ENCODE measurements around the gene ADAMTSL3.

The ADAMTSL3 gene

GRCh38 chr15:83653639-83654378 lies at the start of gene ADAMTSL3:
Gene ADAMTSL3 (plus strand): TSS chr15:83654123. CDS start chr15:83655762, 1,639 bp downstream.
- peaks cover 60% of the 10 kb centered on the region for H3K27me3 Mint-ChIP-seq
- H3K4me3 Mint-ChIP-seq: no peak within 1 kb of the TSS
- no peaks in the 10 kb centered on the region for H3K4me1 Mint-ChIP-seq
- DNase-seq: no peak
- H3K27ac Mint-ChIP-seq: no peak within 1 kb of the TSS
- ATAC-seq: no peak
- no peaks in the 10 kb centered on the region for H3K9me3 Mint-ChIP-seq

DNA sequence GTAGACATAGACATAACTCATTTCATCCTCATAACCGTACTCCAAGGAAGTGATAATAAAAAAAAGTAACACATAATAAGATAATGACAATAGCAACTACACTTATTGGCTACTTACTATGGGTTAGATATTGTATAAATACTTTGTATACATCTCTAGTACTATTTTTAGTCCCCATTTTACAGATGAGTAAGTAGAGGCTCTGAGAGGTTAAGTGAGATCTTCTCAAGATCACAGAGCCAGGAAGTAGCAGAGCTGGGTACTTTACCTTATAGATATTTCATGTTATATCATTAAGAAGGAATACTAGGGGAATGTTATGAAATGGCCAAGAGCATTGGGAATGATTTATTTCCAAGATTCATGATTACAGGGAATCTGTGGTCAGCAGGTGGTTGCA lies 49.4 kb upstream of the ADAMTSL3 start:
- H3K4me1 Mint-ChIP-seq: no peaks in the 10 kb centered on the region
- DNase-seq (no peak), ATAC-seq (no peak)
- H3K9me3 Mint-ChIP-seq: peaks cover 11 to 23% of the 10 kb centered on the region in 2 donors
- H3K27me3 Mint-ChIP-seq: peaks cover 25% of the 10 kb centered on the region
- H3K27ac Mint-ChIP-seq: no peak overlapping the region
- no peak overlapping the region for H3K4me3 Mint-ChIP-seq

GRCh38 chr15:83605111-83605945 lies 48.6 kb upstream of the ADAMTSL3 start:
- peaks cover 4 to 16% of the 10 kb centered on the region in 2 donors for H3K9me3 Mint-ChIP-seq
- H3K4me3 Mint-ChIP-seq: no peak overlapping the region
- H3K27ac Mint-ChIP-seq: peak overlapping the region in 1 of 2 donors; percentile 19
- DNase-seq: no peak
- H3K4me1 Mint-ChIP-seq: no peaks in the 10 kb centered on the region
- ATAC-seq: no peak
- peaks cover 20% of the 10 kb centered on the region for H3K27me3 Mint-ChIP-seq

DNA sequence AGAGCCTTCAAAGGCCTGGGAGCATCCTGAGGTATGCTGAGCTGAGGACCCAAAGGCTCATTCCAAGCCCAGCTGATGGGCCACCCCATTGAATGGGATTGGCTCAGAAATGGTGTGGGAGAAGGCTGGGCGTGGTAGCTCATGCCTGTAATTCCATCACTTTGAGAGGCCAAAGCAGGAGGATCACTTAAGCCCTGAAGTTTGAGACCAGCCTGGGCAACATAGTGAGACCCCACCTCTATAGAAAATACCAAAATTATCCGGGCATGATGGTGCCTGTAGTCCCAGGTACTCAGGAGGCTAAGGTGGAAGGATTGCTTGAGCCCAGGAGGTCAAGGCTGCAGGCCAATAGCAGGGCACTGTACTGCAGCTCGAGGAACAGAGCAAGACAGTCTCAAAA lies 43.8 kb upstream of the ADAMTSL3 start:
- ATAC-seq: no peak
- Mint-ChIP-seq H3K4me3 (no peak overlapping the region), H3K27me3 (peaks cover 19% of the 10 kb centered on the region), H3K4me1 (no peaks in the 10 kb centered on the region), H3K9me3 (no peaks in the 10 kb centered on the region), H3K27ac (no peak overlapping the region)
- DNase-seq: no peak

DNA sequence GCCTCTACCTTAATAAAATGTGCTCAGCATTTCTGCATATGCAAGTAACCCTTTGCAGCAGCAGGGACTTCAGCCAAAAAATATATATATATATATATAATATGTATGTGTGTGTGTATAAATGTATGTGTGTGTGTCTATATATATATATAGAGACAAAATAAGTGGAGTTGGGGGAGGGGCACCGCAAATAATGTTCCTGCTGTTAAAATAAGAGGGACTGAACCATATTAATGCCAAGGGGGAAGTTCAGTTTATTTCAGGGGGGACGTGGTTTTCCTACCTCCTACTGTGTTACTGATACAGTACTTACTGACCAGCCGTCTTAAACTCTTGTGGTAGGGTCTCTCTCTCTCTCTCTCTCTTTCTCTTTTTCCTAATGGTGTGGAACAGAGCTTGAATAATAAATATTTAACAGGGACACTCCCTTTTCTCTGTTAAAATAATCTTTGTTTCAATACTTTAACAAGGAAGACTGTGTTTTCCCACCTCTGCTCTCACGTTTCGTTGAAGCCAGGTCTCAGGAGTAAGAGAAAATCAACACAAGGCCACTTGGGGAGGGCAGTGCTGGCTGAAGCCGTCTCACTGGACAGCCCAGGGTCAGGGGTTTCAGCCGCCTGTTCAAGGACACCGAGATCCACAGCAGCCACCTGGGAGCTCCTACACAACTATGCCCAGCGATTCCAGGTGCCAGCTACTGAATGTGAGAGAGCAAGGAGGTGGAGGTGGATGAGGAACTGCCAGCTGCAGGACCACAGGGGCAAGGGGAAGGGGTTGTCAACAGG lies 42.8 kb upstream of the ADAMTSL3 start:
- Mint-ChIP-seq H3K27ac (peak overlapping the region; percentile 13 to 34), H3K9me3 (no peaks in the 10 kb centered on the region), H3K4me1 (no peaks in the 10 kb centered on the region), H3K4me3 (no peak overlapping the region), H3K27me3 (peaks cover 13% of the 10 kb centered on the region)
- no peak for DNase-seq
- ATAC-seq: no peak

DNA sequence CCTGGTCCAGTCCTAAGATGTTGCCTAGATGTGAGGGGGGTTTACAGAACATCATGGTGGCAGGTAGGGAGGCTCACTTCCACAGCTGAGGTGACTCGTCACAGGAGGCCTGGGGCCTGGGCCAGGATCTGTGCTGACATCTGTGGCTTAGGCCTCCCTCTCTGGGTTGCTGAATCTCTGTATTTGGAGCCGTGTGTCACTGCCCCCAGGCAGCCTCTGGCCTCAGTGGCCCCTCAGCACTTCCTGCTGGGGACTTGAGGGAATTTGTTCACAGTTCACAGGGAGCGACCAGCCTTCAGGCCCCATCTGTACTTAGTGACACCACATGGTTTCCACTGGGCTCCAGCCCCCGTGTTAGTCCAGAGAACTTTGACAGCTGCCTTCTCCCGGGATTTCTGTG lies 41.7 kb upstream of the ADAMTSL3 start:
- Mint-ChIP-seq H3K27ac (no peak overlapping the region), H3K4me3 (no peak overlapping the region), H3K9me3 (no peaks in the 10 kb centered on the region), H3K27me3 (peaks cover 13% of the 10 kb centered on the region), H3K4me1 (no peaks in the 10 kb centered on the region)
- ATAC-seq: no peak
- DNase-seq: no peak

GRCh38 chr15:83612898-83613635 lies 40.9 kb upstream of the ADAMTSL3 start:
- H3K4me1 Mint-ChIP-seq: no peaks in the 10 kb centered on the region
- no peak for ATAC-seq
- no peak overlapping the region for H3K27ac Mint-ChIP-seq
- no peak for DNase-seq
- H3K27me3 Mint-ChIP-seq: peaks cover 13% of the 10 kb centered on the region
- H3K4me3 Mint-ChIP-seq: no peak overlapping the region
- H3K9me3 Mint-ChIP-seq: no peaks in the 10 kb centered on the region

- Mint-ChIP-seq H3K9me3 (no peaks in the 10 kb centered on the region), H3K27ac (no peak overlapping the region), H3K4me1 (no peaks in the 10 kb centered on the region), H3K4me3 (no peak overlapping the region), H3K27me3 (peaks cover 12% of the 10 kb centered on the region)
- DNase-seq: no peak
- no peak for ATAC-seq
These were observed 40.2 kb upstream of the ADAMTSL3 start for GRCh38 chr15:83613714-83614113.

DNA sequence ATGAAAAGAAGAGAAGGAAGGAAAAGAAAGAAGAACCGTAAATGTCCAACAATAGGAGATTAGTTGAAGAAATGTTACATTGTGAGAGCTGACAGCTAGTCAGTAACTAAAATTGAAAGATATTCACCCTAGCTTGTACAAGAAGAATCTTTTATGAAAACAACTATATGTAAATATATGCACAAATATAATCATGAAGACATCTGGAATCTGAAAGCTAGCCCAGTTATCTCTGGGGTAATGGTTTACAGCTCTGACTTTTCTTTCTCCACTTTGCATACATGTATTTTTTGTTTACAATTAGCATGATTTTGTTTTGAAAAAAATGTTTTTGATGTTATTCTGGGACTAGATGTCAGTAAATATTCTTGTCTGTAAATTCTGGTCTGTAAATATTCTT lies 37.1 kb upstream of the ADAMTSL3 start:
- H3K4me1 Mint-ChIP-seq: no peaks in the 10 kb centered on the region
- no peak for DNase-seq
- no peaks in the 10 kb centered on the region for H3K27me3 Mint-ChIP-seq
- H3K27ac Mint-ChIP-seq: no peak overlapping the region
- no peak overlapping the region for H3K4me3 Mint-ChIP-seq
- no peak for ATAC-seq
- peaks cover 0 to 7% of the 10 kb centered on the region in 2 donors for H3K9me3 Mint-ChIP-seq

DNA sequence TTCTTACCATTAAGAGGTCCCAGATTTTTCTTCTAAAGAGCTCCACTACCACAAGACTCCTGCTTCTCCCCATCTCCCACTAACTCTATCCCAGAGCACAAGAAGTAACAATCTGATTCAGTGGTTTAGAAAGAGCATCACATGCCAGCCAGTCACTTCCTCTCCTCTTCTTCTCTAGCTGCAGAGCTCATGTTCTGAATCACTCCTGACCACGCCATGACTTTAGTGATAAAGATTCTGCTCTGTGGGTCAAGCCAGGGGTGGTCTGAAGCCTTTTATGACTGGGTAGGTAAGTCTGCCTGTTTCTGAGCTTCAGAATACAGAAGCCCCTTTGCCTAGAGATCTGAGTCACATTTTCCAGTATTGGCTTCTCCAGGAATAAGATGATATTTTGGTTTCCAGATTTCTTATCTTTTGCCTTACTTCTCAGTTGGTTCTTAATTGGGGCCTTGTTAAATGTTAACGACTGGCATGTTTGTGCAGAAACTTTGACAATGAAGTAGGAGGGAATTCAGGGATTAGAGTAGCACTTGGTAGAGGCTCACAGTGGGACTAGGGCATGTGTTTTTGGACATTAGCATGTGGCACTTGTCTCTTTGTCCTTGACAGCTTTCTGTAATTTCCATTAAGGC lies 27.6 kb upstream of the ADAMTSL3 start:
- DNase-seq (peak in 1 of 2 donors; percentile 33), ATAC-seq (peak; percentile 90)
- no peak overlapping the region for H3K27ac Mint-ChIP-seq
- no peaks in the 10 kb centered on the region for H3K27me3 Mint-ChIP-seq
- peaks cover 8 to 9% of the 10 kb centered on the region in 2 donors for H3K9me3 Mint-ChIP-seq
- H3K4me1 Mint-ChIP-seq: no peaks in the 10 kb centered on the region
- H3K4me3 Mint-ChIP-seq: no peak overlapping the region

DNA sequence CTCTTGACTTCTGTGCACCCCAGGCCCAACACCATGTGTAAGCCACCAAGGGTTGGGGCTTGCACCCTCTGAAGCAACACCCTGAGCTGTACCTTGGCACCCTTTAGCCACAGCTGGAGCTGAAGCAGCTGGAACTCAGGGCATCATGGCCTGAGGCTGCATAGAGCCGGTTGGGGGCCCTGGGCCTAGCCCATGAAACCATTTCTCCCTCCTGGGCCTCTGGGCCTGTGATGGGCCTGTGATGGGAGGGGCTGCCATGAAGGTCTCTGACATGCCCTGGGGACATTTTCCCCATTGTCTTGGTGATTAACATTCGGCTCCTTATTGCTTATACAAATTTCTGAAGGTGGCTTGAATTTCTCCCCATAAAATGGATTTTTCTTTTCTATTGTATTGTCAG lies 22.4 kb upstream of the ADAMTSL3 start:
- Mint-ChIP-seq H3K27me3 (no peaks in the 10 kb centered on the region), H3K9me3 (peaks cover 8 to 21% of the 10 kb centered on the region in 2 donors), H3K4me1 (no peaks in the 10 kb centered on the region), H3K27ac (no peak overlapping the region), H3K4me3 (no peak overlapping the region)
- ATAC-seq (no peak), DNase-seq (no peak)

DNA sequence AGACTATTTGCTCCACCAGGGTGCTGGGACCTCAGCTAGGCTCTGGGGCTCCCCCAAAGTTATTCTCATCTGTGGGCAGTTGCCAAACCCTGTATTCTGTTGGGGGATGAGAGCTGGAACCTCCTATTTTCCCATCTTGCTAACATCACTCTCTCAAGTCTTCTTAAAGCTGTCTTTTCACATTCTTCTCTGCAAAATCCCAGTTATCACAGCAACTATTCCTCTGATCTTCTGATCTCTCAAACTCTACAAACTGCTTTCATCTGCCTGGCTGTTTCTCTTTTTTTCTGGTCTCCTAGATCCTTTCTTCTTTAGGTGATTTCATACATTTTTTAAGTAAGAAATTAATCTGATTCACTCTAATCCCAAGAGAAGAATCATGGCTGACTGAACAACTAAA lies 10.7 kb upstream of the ADAMTSL3 start:
- peaks cover 20 to 28% of the 10 kb centered on the region in 2 donors for H3K9me3 Mint-ChIP-seq
- H3K4me1 Mint-ChIP-seq: no peaks in the 10 kb centered on the region
- ATAC-seq: no peak
- no peak overlapping the region for H3K27ac Mint-ChIP-seq
- H3K27me3 Mint-ChIP-seq: peaks cover 12% of the 10 kb centered on the region
- no peak for DNase-seq
- no peak overlapping the region for H3K4me3 Mint-ChIP-seq

DNA sequence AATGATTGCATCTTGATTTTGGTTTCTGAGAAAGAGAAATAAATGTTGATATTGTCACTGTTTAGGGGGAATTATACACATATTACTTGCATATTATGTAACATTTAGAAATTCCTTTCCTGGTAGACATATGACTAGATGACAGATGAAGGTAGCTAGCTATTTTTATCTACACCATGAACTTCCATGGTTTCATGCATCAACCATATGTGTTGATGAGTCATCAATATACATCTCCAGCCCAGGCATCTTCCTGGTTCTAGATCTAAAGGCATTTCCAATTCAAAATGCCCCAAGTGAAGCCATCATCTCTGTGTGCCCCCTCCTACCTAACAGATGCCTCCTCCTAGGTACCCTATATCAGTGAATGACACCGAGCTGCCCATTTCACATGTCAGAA lies 9.5 kb upstream of the ADAMTSL3 start:
- ATAC-seq (no peak), DNase-seq (no peak)
- H3K9me3 Mint-ChIP-seq: peaks cover 20 to 23% of the 10 kb centered on the region in 2 donors
- no peaks in the 10 kb centered on the region for H3K4me1 Mint-ChIP-seq
- no peak overlapping the region for H3K27ac Mint-ChIP-seq
- peaks cover 7% of the 10 kb centered on the region for H3K27me3 Mint-ChIP-seq
- H3K4me3 Mint-ChIP-seq: no peak overlapping the region

- no peak for DNase-seq
- no peak overlapping the region for H3K27ac Mint-ChIP-seq
- H3K27me3 Mint-ChIP-seq: peaks cover 47% of the 10 kb centered on the region
- no peak for ATAC-seq
- H3K4me3 Mint-ChIP-seq: no peak overlapping the region
- no peaks in the 10 kb centered on the region for H3K4me1 Mint-ChIP-seq
- H3K9me3 Mint-ChIP-seq: no peaks in the 10 kb centered on the region
These were observed 3.1 kb upstream of the ADAMTSL3 start for GRCh38 chr15:83650831-83651230.

DNA sequence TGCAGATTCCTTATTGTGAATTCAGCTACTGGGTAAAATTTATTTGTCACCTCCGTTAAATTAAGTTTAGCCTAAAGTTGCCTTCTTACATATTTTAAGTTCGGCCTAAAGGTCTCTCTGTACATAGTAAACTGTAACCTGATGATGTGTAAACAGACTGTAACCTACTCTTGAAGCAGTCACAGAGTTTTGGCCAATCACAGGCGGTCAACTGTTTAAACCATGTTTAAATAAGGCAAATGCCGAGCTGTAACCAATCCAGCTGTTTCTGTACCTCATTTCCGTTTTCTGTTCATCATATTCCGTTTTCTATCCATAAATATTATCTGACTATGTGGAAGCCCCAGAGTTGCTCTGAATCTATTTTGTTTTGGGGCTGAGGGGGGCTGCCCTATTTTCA lies 2.4 kb upstream of the ADAMTSL3 start:
- no peak overlapping the region for H3K27ac Mint-ChIP-seq
- H3K9me3 Mint-ChIP-seq: no peaks in the 10 kb centered on the region
- no peaks in the 10 kb centered on the region for H3K4me1 Mint-ChIP-seq
- no peak overlapping the region for H3K4me3 Mint-ChIP-seq
- peaks cover 54% of the 10 kb centered on the region for H3K27me3 Mint-ChIP-seq
- DNase-seq: no peak
- no peak for ATAC-seq

Data from stimulated activated naive CD8-positive, alpha-beta T cell treated with anti-CD3 and anti-CD28 coated beads, Interleukin-15, amount 100 ng/mL, for 72 hours (primary cell).